ENCODE measurements around the gene IER5.

IER5 gene

GRCh38 chr1:181095763-181096184 lies 7.3 kb downstream of the IER5 start:
- no peak for DNase-seq (ENCODE audit: low read depth in 2 of 3, low spot score in 1 of 3)

GRCh38 chr1:181097242-181097641 lies 8.7 kb downstream of the IER5 start:
- no peak for DNase-seq (ENCODE audit: low read depth in 2 of 3, low spot score in 1 of 3)

- DNase-seq (ENCODE audit: low read depth in 2 of 3, low spot score in 1 of 3): peak; percentile 45 to 50 (median 46)
Observed at GRCh38 chr1:181099152-181100014, 10.9 kb downstream of the IER5 start.

GRCh38 chr1:181100015-181100905 lies 11.8 kb downstream of the IER5 start:
- DNase-seq (ENCODE audit: low read depth in 2 of 3, low spot score in 1 of 3): peak in 2 of 3 donors; percentile 35 to 49

GRCh38 chr1:181100934-181101333 lies 12.4 kb downstream of the IER5 start:
- DNase-seq (ENCODE audit: low read depth in 2 of 3, low spot score in 1 of 3): no peak

GRCh38 chr1:181101581-181102226 lies 13.2 kb downstream of the IER5 start:
- no peak for DNase-seq (ENCODE audit: low read depth in 2 of 3, low spot score in 1 of 3)

GRCh38 chr1:181102841-181103240 lies 14.3 kb downstream of the IER5 start:
- no peak for DNase-seq (ENCODE audit: low read depth in 2 of 3, low spot score in 1 of 3)

GRCh38 chr1:181103399-181103798 lies 14.9 kb downstream of the IER5 start:
- no peak for DNase-seq (ENCODE audit: low read depth in 2 of 3, low spot score in 1 of 3)

- DNase-seq (ENCODE audit: low read depth in 2 of 3, low spot score in 1 of 3): no peak
Observed at GRCh38 chr1:181104042-181104789, 15.7 kb downstream of the IER5 start.

- peak in 1 of 3 donors; percentile 27 for DNase-seq (ENCODE audit: low read depth in 2 of 3, low spot score in 1 of 3)
Observed at GRCh38 chr1:181104790-181105133, 16.3 kb downstream of the IER5 start.

- peak; percentile 76 to 90 (median 76) for DNase-seq (ENCODE audit: low read depth in 2 of 3, low spot score in 1 of 3)
Observed at GRCh38 chr1:181105134-181106021, 16.9 kb downstream of the IER5 start.

GRCh38 chr1:181106022-181106312 lies 17.5 kb downstream of the IER5 start:
- DNase-seq (ENCODE audit: low read depth in 2 of 3, low spot score in 1 of 3): no peak

GRCh38 chr1:181106479-181106878 lies 18.0 kb downstream of the IER5 start:
- DNase-seq (ENCODE audit: low read depth in 2 of 3, low spot score in 1 of 3): no peak

GRCh38 chr1:181107711-181108110 lies 19.2 kb downstream of the IER5 start:
- DNase-seq (ENCODE audit: low read depth in 2 of 3, low spot score in 1 of 3): no peak

- no peak for DNase-seq (ENCODE audit: low read depth in 2 of 3, low spot score in 1 of 3)
Observed at GRCh38 chr1:181108304-181108867, 19.9 kb downstream of the IER5 start.

GRCh38 chr1:181110013-181110412 lies 21.5 kb downstream of the IER5 start:
- DNase-seq (ENCODE audit: low read depth in 2 of 3, low spot score in 1 of 3): no peak

- no peak for DNase-seq (ENCODE audit: low read depth in 2 of 3, low spot score in 1 of 3)
Observed at GRCh38 chr1:181111559-181111958, 23.1 kb downstream of the IER5 start.

- DNase-seq (ENCODE audit: low read depth in 2 of 3, low spot score in 1 of 3): no peak
Observed at GRCh38 chr1:181112071-181112929, 23.8 kb downstream of the IER5 start.

Measured in stimulated activated CD4-positive, alpha-beta T cell treated with anti-CD3 and anti-CD28 coated beads, Interleukin-12 subunit alpha, Interleukin-12 subunit beta, amount 100 ng/mL, for 48 hours (primary cell).